Body of pancreas (tissue), 4 donors: ENCODE results near the gene PERCC1. TPM values are rescaled to one million over a fixed set of nuclear protein-coding genes. Genes with fewer than 3 reads are reported as not detected.

ENCODE experiments used
- ATAC-seq: fragments of 150-250 bp; one replicate; pipeline ENCODE4 v1.9.1; 2016
- DNase-seq, 4 donors: peaks; one replicate each; pipeline ENCODE4 v3.0.0-alpha.2; 2019
- H3K27ac ChIP-seq, 4 donors: fragments of 200-600 bp; sonication (generic); 1 replicate in 3 of 4; 2 replicates in 1 of 4; pipeline versions ENCODE4 v1.5.1 to v1.6.1; 2016 to 2019; ENCODE audit warnings: mild to moderate bottlenecking in 1 of 4, mixed read lengths in 1 of 4, moderate library complexity in 1 of 4
- H3K27me3 ChIP-seq, 2 donors: fragments of 200-600 bp; sonication (generic); one replicate each; pipeline ENCODE4 v1.6.0; 2016; ENCODE audit warnings: mild to moderate bottlenecking in 1 of 2
- H3K36me3 ChIP-seq, 2 donors: fragments of 200-600 bp; sonication (generic); replicated peaks in 1 of 2; 2 replicates each; pipeline ENCODE4 v1.5.1; 2016; ENCODE audit warnings: low read depth in 2 of 2; ENCODE audit not compliant: insufficient read depth in 1 of 2
- H3K4me1 ChIP-seq: fragments of 200-600 bp; sonication (generic); one replicate; pipeline ENCODE4 v1.6.0; 2016
- H3K4me3 ChIP-seq, 2 donors: fragments of 200-600 bp; sonication (generic); 1 replicate in 1 of 2; 2 replicates in 1 of 2; pipeline ENCODE4 v1.5.1; 2016 to 2019
- H3K9me3 ChIP-seq, 3 donors: fragments of 200-600 bp; sonication (generic); 1 replicate in 2 of 3; 2 replicates in 1 of 3; pipeline ENCODE4 v1.5.1; 2016
- CTCF ChIP-seq, 7 experiments: fragments of 450-650 bp in 4 of 7; fragments of 200-600 bp in 3 of 7; sonication (generic) in 3 of 7; IDR thresholded peaks; one replicate each; pipeline ENCODE4 v1.5.1; 2016 to 2019; ENCODE audit warnings: antibody characterized with exemption in 7 of 7
- POLR2A ChIP-seq, 3 donors: fragments of 450-650 bp; IDR thresholded peaks; one replicate each; pipeline ENCODE4 v1.6.1; 2016; ENCODE audit warnings: antibody characterized with exemption in 3 of 3, mild to moderate bottlenecking in 2 of 3
- WGBS, 2 donors: methylation state at CpG; one replicate each; pipeline ENCODE4 v1.1.5; 2017; 5-methylcytosine and 5-hydroxymethylcytosine counted together
- intact Hi-C: fragments of 100-400 bp; cut with DNase I; formaldehyde crosslinking; loops from one replicate; pipeline ENCODE4 v1.15.1; 2023
- total RNA-seq, 2 donors: library from RNA; depleted of rRNA; stranded (reverse); fragments of >200 nt; gene quantifications; one replicate each; pipeline ENCODE4 v1.1.0, GENCODE V29; 2016

The PERCC1 gene
- total RNA-seq, 2 donors from 2014 or later, result not detected

GRCh38 chr16:1403036-1403435 is 27.8 kb upstream of the PERCC1 start:
- H3K36me3 ChIP-seq, result peaks cover 0 to 16% of the 10 kb centered on the region in 2 donors
- no peak for DNase-seq
- TF ChIP-seq POLR2A (IDR thresholded peaks at IDR 0.05) (no peak), CTCF (IDR thresholded peaks at IDR 0.05) (no peak)

DNA sequence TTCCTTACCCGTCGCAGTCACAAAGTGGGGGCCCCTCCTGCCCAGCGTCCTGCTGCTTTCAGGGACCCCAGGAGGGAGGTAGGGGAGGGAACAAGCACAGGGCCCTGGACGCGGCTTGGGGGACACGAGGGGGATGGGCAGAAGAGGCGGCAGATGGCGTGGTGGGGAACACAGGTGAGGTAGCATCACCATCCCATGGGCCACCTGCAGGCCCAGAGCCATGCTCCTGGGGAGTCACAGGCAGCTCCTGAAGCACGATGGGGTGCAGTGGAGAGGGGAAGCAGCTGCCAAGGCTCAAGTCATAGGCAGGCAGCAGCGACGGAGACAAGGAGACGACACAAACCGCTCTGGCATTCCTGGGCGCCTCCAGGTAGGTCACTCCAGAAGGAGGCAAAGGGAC is 27.1 kb upstream of the PERCC1 start:
- DNase-seq (no peak), ATAC-seq (no peak)
- H3K4me1 ChIP-seq, result peaks cover 17% of the 10 kb centered on the region
- no peaks in the 10 kb centered on the region for H3K9me3 ChIP-seq
- 73 to 89% methylated on average over 13 to 14 of the region's 14 CpGs for WGBS, 2 donors
- H3K27ac ChIP-seq, result no peak overlapping the region
- H3K36me3 ChIP-seq, result peaks cover 0 to 16% of the 10 kb centered on the region in 2 donors
- TF ChIP-seq POLR2A (IDR thresholded peaks at IDR 0.05) (no peak), CTCF (IDR thresholded peaks at IDR 0.05) (no peak)
- intact Hi-C loops, result no loop called here
- no peak overlapping the region for H3K4me3 ChIP-seq
- no peaks in the 10 kb centered on the region for H3K27me3 ChIP-seq

More at GRCh38 chr16:1403036-1403435, 27.8 kb upstream of the PERCC1 start:
- intact Hi-C loops, result no loop called here
- Histone ChIP-seq H3K4me1 (peaks cover 10% of the 10 kb centered on the region), H3K9me3 (no peaks in the 10 kb centered on the region), H3K4me3 (no peak overlapping the region), H3K27me3 (no peaks in the 10 kb centered on the region), H3K27ac (no peak overlapping the region)
- ATAC-seq, result no peak
- WGBS, 2 donors, result 88 to 93% methylated on average over 18 to 22 of the region's 22 CpGs

GRCh38 chr16:1407753-1408152 is 23.1 kb upstream of the PERCC1 start:
- ATAC-seq (peak; percentile 34), DNase-seq (peak; percentile 24 to 53 (median 38))
- TF ChIP-seq POLR2A (IDR thresholded peaks at IDR 0.05) (no peak), CTCF (IDR thresholded peaks at IDR 0.05) (no peak)
- Histone ChIP-seq H3K9me3 (no peaks in the 10 kb centered on the region), H3K36me3 (no peaks in the 10 kb centered on the region), H3K4me1 (peaks cover 21% of the 10 kb centered on the region), H3K27ac (peak overlapping the region in 3 of 4 donors; percentile 54 to 57 (median 55)), H3K27me3 (no peaks in the 10 kb centered on the region), H3K4me3 (no peak overlapping the region)
- intact Hi-C loops, result no loop called here
- 6 to 12% methylated on average over 10 of the region's 11 CpGs for WGBS, 2 donors

DNA sequence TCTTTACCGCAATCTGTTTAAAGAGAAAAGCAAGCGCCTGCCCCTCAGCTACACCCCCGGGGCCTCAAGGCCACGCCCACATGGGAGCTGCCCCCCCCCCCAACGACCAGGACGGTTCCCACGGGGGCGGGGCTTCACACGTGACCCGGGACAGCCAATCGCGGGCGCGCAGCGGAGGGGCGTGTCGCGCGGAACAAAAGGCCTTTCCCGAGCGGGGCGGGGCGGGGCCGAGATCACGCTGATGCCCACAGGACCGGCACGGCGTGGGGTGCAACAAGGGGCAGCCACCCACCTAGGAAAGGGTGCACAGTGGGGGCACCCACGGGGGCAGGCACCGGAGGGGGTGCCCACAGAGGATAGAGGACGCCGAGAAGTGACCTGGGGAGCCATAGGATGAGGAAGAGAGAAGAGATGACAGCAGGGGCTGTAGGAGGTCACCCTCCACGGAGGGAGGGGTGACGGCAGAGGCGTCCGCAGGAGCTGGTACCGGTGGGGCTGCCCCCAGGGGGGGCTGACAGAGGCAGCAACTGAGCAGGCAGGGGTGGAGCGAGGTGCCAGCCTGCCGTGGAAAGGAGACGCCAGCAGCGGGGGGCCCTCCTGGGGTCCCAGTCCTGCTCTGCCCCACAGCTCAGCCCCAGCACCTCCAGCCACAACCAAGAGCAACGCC is 22.6 kb upstream of the PERCC1 start:
- WGBS, 2 donors, result 3 to 6% methylated on average over 6 to 42 of the region's 42 CpGs
- ATAC-seq (peak; percentile 94), DNase-seq (peak; percentile 93 to 96 (median 94))
- Histone ChIP-seq H3K27ac (peak overlapping the region in 3 of 4 donors; percentile 54 to 57 (median 55)), H3K9me3 (no peaks in the 10 kb centered on the region), H3K27me3 (no peaks in the 10 kb centered on the region), H3K4me1 (peaks cover 22% of the 10 kb centered on the region), H3K4me3 (peak overlapping the region in 1 of 2 donors; percentile 7), H3K36me3 (no peaks in the 10 kb centered on the region)
- intact Hi-C loops, result no loop called here
- TF ChIP-seq CTCF (IDR thresholded peaks at IDR 0.05) (no peak), POLR2A (IDR thresholded peaks at IDR 0.05) (no peak)

- TF ChIP-seq CTCF (IDR thresholded peaks at IDR 0.05), result no peak
- no peak for TF ChIP-seq POLR2A (IDR thresholded peaks at IDR 0.05)
- Histone ChIP-seq H3K27me3 (no peaks in the 10 kb centered on the region), H3K27ac (no peak overlapping the region), H3K9me3 (no peaks in the 10 kb centered on the region), H3K4me1 (peaks cover 31% of the 10 kb centered on the region), H3K4me3 (no peak overlapping the region), H3K36me3 (no peaks in the 10 kb centered on the region)
- 83 to 100% methylated on average over 1 to 2 of the region's 2 CpGs for WGBS, 2 donors
- intact Hi-C loops, result no loop called here
- ATAC-seq, result no peak
- no peak for DNase-seq
Observed at GRCh38 chr16:1412847-1413246, 18.0 kb upstream of the PERCC1 start.
